Activated CD4-positive, alpha-beta T cell treated with anti-CD3 and anti-CD28 coated beads, Interleukin-2, Interleukin-6, amounts not matched to agents 100 ng/mL and 50 ng/mL, durations not matched to agents 16 hours and 8 hours (primary cell): ENCODE data around the gene KIF3A.

Experiments used
- DNase-seq: peaks from one replicate; pipeline ENCODE4 v3.0.0-alpha.2; 2020

KIF3A gene

GRCh38 chr5:132753135-132753987 lies 16.0 kb upstream of the KIF3A start:
- peak; percentile 17 for DNase-seq

- DNase-seq, result no peak
These were observed 15.3 kb upstream of the KIF3A start for GRCh38 chr5:132752581-132753125.

DNA sequence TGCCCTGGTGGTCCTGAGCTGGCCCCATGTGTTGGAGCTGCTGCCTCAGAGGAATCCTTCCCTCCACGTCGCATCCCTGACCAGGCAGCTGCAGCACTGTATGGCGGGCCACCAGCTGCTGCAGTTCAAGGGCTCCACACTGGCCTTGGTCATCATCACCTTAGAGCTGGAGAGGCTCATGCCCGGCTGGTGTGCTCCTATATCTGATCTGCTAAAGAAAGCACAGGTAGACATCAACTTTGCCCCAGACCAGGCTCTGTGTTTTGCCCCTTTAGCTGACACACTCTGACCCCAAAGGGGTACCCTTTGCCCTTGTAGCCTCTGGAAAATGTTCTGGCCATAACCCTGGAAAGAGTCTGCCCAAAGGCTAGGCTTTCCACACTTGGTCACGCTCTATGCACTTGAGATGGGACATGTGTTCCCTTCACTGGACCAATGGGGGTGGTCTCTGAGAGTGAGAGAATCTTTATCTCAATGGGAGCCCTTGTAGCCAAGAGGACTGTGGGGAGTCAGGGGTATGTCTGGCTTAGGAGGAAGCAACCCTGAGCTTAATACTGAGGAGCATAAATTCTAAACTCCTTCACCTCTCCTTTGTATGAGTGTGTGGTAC lies 14.7 kb upstream of the KIF3A start:
- DNase-seq, result no peak

DNA sequence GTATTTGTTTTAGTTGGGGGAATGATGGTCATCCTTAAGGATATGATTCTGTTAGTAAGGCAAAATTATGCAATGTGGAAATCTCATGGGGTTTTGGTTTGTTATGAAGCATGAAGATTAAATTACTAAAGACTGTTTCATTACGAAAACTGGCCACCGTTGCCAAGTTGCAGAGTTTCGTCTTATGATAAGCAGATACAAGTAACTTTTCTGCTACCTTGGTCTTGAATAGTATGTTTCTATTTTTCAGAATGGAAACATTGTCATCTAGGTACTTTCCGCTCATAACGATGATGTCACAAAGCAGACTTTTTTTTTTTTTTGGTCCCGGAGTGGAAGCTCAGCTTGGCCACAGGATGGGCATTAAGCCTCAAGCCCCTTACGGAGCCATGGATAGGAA lies 14.1 kb upstream of the KIF3A start:
- DNase-seq, result peak; percentile 68

DNA sequence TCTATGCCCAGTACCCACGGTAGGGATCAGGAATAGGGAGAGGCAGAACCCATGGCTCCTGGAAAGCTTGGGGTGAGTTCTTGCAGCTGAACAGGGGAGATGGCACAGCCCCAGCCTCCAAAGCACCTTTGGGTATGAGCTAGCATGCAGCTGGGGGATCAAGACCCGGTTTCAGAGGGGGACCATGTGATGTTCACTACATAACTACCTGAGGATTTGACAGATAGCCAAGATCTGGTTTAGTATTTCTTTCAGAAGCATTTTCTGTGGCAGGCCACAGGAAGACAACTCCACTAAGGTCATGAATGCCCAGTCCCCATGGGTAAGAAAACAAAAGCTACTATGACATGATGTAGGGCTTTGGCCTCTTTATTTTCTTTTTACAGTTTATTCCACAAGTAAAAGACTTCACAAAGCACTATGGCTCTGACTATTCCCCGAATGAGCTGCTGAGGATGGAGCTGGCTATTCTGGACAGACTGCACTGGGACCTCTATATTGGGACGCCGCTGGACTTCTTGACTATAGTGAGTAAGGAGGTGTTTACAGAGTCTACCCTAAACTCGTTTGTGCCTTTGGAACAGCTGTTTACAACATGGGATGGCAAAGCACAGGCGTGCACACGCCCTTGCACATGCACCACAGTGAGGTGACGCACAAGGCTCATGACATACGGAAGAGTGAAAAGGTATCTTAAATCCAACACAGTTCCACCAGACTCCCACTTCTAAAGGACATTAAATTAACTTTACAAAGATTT lies 13.3 kb upstream of the KIF3A start:
- DNase-seq, result no peak

DNA sequence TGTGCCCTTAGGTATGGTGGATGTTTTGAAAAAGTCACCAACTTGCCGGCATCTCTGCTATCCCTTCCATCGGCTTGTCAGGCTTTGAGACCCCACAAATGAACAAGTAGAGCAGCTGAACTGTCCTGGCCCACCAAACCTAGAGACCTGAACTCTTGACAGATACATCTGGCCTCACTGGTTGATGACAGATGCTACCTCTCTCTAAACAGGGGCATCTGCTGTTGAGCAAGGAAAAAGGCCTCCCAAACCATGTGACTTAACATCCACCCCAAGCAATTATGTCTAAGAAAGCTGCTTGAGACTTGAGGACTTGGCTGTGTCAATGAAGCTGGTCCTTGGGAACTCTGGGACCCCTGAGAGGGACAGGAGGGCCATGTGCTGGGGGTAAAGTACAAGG lies 12.2 kb upstream of the KIF3A start:
- no peak for DNase-seq

DNA sequence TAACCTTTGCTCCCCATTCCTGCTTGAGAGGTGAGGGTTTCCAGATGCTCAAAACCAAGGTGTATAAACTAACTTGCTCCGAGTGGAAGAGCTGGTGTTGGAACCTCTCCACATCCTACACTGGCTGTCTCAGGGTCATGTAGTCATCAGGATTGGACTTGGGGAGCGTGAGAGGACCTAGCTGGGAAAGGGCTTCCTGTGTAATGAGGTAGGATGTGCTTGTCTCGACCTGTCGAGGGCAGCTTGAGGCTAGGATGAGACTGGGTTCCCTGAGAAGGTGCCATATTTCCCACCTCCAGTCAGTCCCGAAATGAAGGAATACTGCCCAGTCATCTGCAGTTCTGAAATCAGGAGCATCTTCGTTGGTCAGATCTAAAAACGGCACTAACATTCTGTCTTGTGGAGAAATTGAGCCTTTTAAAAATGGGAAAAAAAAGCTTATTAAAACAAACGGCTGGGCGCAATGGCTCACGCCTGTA lies 11.2 kb upstream of the KIF3A start:
- DNase-seq, result no peak

- peak; percentile 40 for DNase-seq
These were observed 10.5 kb upstream of the KIF3A start for GRCh38 chr5:132747616-132748440.

GRCh38 chr5:132746954-132747615 lies 9.7 kb upstream of the KIF3A start, which contains the start of gene CCNI2:
TSS of gene CCNI2 (plus strand) at chr5:132747426. CDS start at chr5:132747496, 70 bp downstream.
- peak; percentile 58 for DNase-seq

GRCh38 chr5:132746592-132746953 lies 9.2 kb upstream of the KIF3A start:
- no peak for DNase-seq

DNA sequence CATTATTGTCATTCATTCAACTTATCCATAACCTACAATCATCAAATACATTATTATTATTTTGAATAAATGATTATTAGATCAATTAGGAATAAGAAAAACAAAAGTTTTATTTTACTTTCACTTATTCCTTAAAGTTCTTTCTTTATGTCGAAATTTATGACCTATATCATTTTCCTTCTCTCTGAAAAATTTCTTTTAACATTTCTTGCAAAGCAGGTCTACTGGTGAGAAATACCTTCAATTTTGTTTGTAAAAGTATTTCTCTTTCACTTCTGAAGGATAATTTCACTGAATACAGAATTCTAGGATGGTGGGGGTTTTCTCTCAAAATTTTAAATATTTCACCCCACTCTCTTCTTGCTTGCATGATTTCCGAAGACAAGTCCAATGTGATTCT lies 7.3 kb upstream of the KIF3A start:
- DNase-seq, result no peak

GRCh38 chr5:132742626-132743025 lies 5.3 kb upstream of the KIF3A start:
- no peak for DNase-seq

DNA sequence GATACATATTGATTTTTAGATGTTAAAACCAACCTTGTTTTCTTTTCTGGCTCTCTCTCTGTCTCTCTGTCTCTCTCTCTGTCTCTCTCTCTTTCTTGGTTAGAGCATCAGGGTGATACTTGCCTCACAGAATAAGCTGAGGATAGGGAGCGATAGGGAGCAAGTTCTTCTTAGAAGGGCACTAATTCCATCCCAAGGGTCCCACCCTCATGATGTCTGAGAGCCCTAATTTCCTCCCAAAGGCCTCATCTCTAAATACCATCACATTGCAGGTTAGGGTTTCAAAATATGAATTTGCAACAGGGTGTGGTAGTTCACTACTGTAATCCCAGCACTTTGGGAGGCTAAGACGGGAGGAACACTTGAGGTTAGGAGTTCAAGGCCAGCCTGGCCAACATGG lies 4.8 kb upstream of the KIF3A start:
- no peak for DNase-seq

DNA sequence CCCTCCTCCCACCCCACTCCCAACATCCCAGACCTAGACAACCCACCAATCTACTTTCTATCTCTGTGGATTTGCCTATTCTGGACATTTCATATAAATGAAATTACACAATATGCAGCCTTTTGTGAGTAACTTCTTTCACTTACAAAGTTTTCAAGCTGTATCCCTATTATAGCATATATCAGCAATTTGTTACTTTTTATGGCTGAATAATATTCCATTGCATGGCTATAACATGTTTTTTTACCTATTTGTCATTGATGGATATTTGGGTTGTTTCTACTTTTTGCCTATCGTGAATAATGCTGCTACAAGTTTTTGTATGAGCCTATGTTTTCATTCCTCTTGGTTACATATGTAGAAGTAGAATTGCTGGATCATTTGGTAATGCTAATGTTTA lies 1.9 kb upstream of the KIF3A start:
- DNase-seq, result no peak

GRCh38 chr5:132737982-132738681 lies 786 bp upstream of the KIF3A start:
- no peak for DNase-seq

DNA sequence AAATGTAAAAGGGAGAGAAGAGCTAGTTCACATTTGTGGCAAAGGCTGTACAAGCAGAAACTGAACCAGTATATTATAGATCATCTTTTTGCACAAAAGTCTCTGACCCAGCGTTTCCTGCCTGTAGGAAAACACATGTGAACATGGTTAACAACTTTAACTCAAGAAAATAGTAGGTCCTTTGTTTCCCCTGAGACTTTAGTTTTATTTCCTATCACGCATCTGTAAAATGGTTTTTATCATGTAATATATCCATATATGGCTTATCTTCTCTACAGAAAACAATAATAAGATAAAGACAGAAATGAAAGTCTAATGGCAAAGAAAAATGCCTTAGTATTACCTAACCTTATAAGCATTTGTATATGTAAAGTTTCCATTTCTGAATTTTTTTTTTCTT lies 2.7 kb downstream of the KIF3A start:
- DNase-seq, result no peak

DNA sequence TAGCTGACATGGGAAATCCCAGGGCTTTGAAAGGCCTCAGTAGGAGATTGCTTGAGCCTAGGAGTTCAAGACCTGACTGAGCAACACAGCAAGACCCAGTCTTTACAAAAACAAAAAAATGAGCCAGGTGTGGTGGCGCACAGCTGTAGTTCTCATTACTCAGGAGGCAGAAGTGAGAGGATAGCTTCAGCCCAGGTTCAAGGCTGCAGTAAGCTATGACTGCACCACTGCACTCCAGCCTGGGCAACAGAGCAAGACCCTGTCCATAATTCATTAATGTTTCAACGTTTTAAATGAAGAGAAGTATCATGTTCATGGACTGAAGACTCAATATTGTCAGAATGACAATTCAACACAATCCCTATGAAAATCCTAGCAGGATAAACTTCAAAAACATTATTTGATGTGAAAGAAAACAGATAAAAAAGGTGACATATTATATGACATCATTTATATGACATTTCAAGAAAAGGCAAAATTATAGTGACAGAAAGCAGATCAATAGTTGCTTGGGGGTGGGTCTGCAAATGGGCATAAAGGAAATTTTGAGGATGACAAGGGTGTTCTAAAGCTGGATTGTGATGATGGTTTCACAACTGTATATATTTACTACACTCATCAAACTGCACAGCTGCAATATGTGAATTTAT lies 3.7 kb downstream of the KIF3A start:
- DNase-seq, result no peak

DNA sequence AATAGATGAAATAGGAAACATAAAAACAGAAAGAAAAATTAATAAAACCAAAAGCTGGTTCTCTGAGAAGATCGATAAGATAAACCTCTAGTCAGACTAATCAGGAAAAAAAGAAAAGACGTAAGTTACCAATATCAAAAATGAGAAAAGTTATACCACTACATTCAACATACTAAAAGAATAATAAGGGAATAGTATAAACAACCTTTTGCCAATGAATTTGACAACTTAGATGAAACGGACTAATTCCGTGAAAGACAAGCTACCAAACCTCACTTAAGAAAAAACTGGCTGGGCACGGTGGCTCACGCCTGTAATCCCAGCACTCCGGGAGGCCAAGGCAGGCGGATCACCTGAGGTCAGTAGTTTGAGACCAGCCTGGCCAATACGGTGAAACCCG lies 7.5 kb downstream of the KIF3A start:
- no peak for DNase-seq

GRCh38 chr5:132725745-132726144 lies 11.6 kb downstream of the KIF3A start:
- DNase-seq, result no peak

DNA sequence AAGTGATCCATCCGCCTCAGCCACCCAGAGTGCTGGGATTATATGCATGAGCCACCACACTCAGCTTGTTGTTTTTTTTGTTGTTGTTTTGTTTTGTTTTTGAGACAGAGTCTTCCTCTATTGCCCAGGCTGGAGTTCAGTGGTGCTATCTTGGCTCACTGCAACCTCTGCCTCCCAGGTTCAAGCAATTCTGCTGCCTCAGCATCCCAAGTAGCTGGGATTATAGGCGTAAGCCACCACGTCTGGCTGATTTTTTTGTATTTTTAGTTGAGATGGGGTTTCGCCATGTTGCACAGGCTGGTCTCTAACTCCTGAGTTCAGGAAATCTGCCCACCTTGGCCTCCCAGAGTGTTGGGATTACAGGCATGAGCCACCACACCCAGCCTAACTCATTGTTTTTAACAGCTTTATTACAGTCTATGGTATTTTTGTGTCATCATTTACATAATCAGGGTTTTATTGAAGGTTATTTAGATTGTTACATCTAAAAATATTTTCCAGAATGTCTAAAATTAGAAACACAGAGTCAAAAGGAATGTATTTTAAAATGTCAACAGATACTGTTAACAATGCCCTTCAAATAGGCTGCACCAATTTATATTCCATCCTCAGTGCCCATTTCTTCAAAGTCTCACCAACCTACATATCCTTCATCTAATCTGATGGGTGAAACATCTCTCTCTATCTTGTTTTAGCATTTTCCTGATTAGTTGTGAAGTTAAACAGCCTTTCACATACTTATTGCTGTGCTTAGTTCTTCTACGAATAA lies 18.6 kb downstream of the KIF3A start:
- DNase-seq, result no peak
